ENCODE measurements around the gene IGF2BP2.
"Not testable (repeated sequence)": the region's sequence is repeated elsewhere in the genome, so short reads cannot be mapped to it uniquely, and the experiment has no call there.

IGF2BP2 gene

GRCh38 chr3:185713015-185713414, 111.8 kb downstream of the IGF2BP2 start:
- TF ChIP-seq POLR2AphosphoS5 (IDR thresholded peaks at IDR 0.05; ENCODE audit: low read depth, low read length): no peak
- TF ChIP-seq POLR2A (IDR thresholded peaks at IDR 0.05; ENCODE audit: low read depth, low read length): no peak
- TF ChIP-seq TAF1 (IDR thresholded peaks at IDR 0.05; ENCODE audit: borderline replicate concordance, low read depth, low read length): no peak
- DNase-seq (ENCODE audit: insufficient read length) (no peak), FAIRE-seq (no peak)

GRCh38 chr3:185712337-185712736, 112.5 kb downstream of the IGF2BP2 start:
- FAIRE-seq (no peak), DNase-seq (ENCODE audit: insufficient read length) (no peak)
- no peak for TF ChIP-seq POLR2AphosphoS5 (IDR thresholded peaks at IDR 0.05; ENCODE audit: low read depth, low read length)
- TF ChIP-seq TAF1 (IDR thresholded peaks at IDR 0.05; ENCODE audit: borderline replicate concordance, low read depth, low read length): no peak
- no peak for TF ChIP-seq POLR2A (IDR thresholded peaks at IDR 0.05; ENCODE audit: low read depth, low read length)

GRCh38 chr3:185711255-185711870, 113.5 kb downstream of the IGF2BP2 start:
- DNase-seq (ENCODE audit: insufficient read length) (no peak), FAIRE-seq (no peak)
- no peak for TF ChIP-seq POLR2AphosphoS5 (IDR thresholded peaks at IDR 0.05; ENCODE audit: low read depth, low read length)
- no peak for TF ChIP-seq POLR2A (IDR thresholded peaks at IDR 0.05; ENCODE audit: low read depth, low read length)
- TF ChIP-seq TAF1 (IDR thresholded peaks at IDR 0.05; ENCODE audit: borderline replicate concordance, low read depth, low read length): no peak

GRCh38 chr3:185709251-185709955, 115.4 kb downstream of the IGF2BP2 start:
- DNase-seq (ENCODE audit: insufficient read length) (no peak), FAIRE-seq (no peak)
- no peak for TF ChIP-seq TAF1 (IDR thresholded peaks at IDR 0.05; ENCODE audit: borderline replicate concordance, low read depth, low read length)
- TF ChIP-seq POLR2A (IDR thresholded peaks at IDR 0.05; ENCODE audit: low read depth, low read length): no peak
- no peak for TF ChIP-seq POLR2AphosphoS5 (IDR thresholded peaks at IDR 0.05; ENCODE audit: low read depth, low read length)

- no peak for TF ChIP-seq TAF1 (IDR thresholded peaks at IDR 0.05; ENCODE audit: borderline replicate concordance, low read depth, low read length)
- TF ChIP-seq POLR2AphosphoS5 (IDR thresholded peaks at IDR 0.05; ENCODE audit: low read depth, low read length): no peak
- TF ChIP-seq POLR2A (IDR thresholded peaks at IDR 0.05; ENCODE audit: low read depth, low read length): no peak
- FAIRE-seq (no peak), DNase-seq (ENCODE audit: insufficient read length) (no peak)
Observed at GRCh38 chr3:185708392-185708791, 116.5 kb downstream of the IGF2BP2 start.

- TF ChIP-seq POLR2AphosphoS5 (IDR thresholded peaks at IDR 0.05; ENCODE audit: low read depth, low read length) (no peak), POLR2A (IDR thresholded peaks at IDR 0.05; ENCODE audit: low read depth, low read length) (no peak), TAF1 (IDR thresholded peaks at IDR 0.05; ENCODE audit: borderline replicate concordance, low read depth, low read length) (no peak)
- DNase-seq (ENCODE audit: insufficient read length) (no peak), FAIRE-seq (no peak)
Observed at GRCh38 chr3:185705498-185705897, 119.3 kb downstream of the IGF2BP2 start.

GRCh38 chr3:185702262-185703225, 122.3 kb downstream of the IGF2BP2 start:
- FAIRE-seq (no peak), DNase-seq (ENCODE audit: insufficient read length) (no peak)
- no peak for TF ChIP-seq TAF1 (IDR thresholded peaks at IDR 0.05; ENCODE audit: borderline replicate concordance, low read depth, low read length)
- no peak for TF ChIP-seq POLR2AphosphoS5 (IDR thresholded peaks at IDR 0.05; ENCODE audit: low read depth, low read length)
- TF ChIP-seq POLR2A (IDR thresholded peaks at IDR 0.05; ENCODE audit: low read depth, low read length): no peak

GRCh38 chr3:185701611-185702261, 123.1 kb downstream of the IGF2BP2 start:
- FAIRE-seq (no peak), DNase-seq (ENCODE audit: insufficient read length) (no peak)
- TF ChIP-seq POLR2AphosphoS5 (IDR thresholded peaks at IDR 0.05; ENCODE audit: low read depth, low read length): no peak

- TF ChIP-seq POLR2A (IDR thresholded peaks at IDR 0.05; ENCODE audit: low read depth, low read length) (no peak), POLR2AphosphoS5 (IDR thresholded peaks at IDR 0.05; ENCODE audit: low read depth, low read length) (no peak), TAF1 (IDR thresholded peaks at IDR 0.05; ENCODE audit: borderline replicate concordance, low read depth, low read length) (no peak)
- DNase-seq (ENCODE audit: insufficient read length) (no peak), FAIRE-seq (no peak)
Observed at GRCh38 chr3:185699927-185700326, 124.9 kb downstream of the IGF2BP2 start.

GRCh38 chr3:185697228-185697627, 127.6 kb downstream of the IGF2BP2 start:
- not testable (repeated sequence) for FAIRE-seq; DNase-seq (ENCODE audit: insufficient read length)

GRCh38 chr3:185696039-185696438, 128.8 kb downstream of the IGF2BP2 start:
- FAIRE-seq (no peak), DNase-seq (ENCODE audit: insufficient read length) (no peak)
- TF ChIP-seq TAF1 (IDR thresholded peaks at IDR 0.05; ENCODE audit: borderline replicate concordance, low read depth, low read length) (no peak), POLR2AphosphoS5 (IDR thresholded peaks at IDR 0.05; ENCODE audit: low read depth, low read length) (no peak), POLR2A (IDR thresholded peaks at IDR 0.05; ENCODE audit: low read depth, low read length) (no peak)

Measured in GM12892 (cell line).